Limb (tissue), 2 donors: Measurements from ENCODE around the gene UCN3.
A peak's percentile ranks its signal among the peaks of the same experiment; 100 is the strongest.
"Not testable (repeated sequence)": the region's sequence is repeated elsewhere in the genome, so short reads cannot be mapped to it uniquely, and the experiment has no call there.

ENCODE experiments used
- DNase-seq, 2 donors: peaks; one replicate each; pipeline ENCODE4 v3.0.0-alpha.2; 2016; ENCODE audit errors: extremely low spot score in 2 of 2

UCN3 gene

DNA sequence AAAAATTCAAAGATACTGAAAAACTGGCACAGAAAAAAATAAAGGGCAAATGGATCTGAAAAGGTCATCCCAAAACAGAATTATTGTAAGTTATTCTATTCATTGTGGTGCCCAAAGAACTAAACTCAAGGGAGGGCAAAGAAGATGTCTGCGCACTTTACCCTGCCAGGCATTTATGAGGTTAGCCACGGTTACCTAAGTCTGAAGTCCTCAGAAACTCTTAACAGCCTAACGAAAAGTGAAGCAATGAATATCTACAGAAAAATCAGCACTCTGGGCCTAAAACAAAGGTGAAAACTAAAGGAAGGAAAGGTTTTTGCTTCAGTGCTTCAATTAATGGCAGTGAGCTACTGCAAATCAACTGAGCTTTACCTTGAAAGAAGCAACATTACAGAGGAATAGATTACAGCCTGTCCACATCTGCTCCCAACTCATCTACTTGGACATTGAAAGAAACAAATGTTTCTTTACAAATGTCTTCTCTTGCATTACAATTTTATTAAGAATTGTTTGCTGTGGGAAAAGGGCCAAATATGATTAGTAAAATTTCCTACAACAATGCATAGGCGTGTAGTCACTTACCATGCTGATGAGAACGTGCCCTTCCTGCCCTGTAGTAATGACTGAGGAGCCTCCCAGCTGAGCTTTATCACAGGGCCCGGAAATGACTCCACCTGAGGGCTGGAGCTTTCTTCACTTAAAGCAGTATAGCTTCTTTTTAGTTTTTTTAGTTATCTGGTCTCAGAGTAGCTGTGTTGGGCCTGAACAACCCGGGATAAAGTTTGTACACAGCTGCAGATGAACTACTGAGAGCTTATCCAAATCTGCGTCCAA, 39.7 kb downstream of the UCN3 start, which contains the start of gene TUBAL3:
TUBAL3 (minus strand) TSS at position 621 of the 834 bp plus-strand sequence; CDS start at position 585, 36 bp downstream.
- DNase-seq: no peak

DNA sequence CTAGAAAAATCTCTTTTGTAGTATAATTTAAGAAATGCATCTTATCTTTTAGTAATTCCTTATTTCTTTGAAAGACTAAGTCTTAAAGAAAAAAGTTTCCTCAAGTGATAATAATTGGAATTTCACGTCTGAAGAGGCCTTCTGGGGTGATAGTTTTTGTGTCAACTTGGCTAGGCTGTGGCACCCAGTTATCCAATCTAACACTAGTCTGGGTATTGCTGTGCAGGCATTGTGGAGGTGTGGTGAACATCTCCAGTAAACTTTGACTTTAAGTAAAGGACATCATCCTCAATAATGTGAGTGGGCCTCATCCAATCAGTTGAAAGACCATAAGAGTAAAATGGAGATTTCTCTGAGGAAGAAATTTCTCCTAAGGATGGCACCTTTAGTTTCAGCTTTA, 42.2 kb downstream of the UCN3 start:
- DNase-seq: no peak

DNA sequence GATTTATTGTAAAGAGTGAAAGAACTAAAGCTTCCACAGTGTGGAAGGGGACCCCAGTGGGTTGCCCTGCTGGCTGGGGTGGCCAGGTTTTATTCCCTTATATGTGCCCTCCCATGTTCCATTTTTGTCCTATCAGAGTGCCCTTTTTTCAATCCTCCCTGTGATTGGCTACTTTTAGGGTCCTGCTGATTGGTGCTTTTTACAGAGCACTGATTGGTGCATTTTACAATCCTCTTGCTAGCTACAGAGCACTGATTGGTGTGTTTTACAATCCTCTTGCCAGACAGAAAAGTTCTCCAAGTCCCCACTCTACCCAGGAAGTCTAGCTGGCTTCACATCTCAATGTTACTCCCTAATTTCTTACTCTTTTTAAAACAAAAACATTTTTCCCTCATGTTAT, 46.0 kb downstream of the UCN3 start:
- DNase-seq: not testable (repeated sequence)

DNA sequence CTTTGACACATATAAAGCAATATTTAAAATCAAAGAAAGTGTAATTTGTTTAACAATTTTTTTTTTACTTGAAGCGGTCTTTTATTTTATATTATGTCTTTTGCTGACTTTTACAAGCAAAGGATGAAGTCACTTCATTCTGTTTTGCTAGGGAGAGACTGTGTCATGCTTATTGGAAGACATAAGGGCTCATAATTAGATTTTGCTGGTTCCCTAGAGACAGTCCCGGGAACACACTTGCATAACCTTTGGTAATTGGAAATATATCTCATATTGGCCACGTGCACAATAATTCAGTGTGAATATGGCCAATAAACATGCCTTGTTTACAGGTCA, 47.1 kb downstream of the UCN3 start:
- DNase-seq: no peak

DNA sequence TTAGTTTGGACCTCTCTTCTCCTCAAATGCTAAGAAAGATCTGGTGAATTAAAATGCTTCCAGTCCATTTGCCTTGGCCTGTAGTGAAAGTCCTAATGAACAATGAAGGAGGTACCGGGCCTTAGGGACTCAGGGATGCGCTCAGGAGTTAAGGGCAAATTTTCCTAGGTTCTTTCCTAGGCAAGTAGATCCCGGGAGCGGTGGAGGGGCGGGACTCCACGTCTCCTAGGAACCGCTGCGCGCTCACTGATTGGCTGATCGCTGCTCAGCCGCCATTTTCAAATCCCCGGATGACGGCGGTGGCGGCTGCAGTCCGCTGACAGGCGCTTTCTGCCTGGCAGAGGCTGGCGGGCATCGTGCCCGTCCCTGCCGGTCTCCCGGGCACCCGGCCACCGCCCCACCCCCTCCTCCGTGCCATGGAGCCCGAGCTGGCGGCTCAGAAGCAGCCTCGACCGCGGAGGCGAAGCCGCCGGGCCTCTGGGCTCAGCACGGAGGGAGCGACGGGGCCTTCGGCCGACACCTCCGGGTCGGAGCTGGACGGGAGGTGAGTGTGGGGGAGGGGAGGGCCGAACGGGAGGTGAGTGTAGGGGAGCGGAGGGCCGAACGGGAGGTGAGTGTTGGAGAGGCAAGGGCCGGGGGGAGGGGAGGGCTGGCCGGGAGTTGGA, 47.6 kb downstream of the UCN3 start, which contains the start of gene NET1:
NET1 (plus strand) TSS at position 281 of the 665 bp plus-strand sequence; CDS start at position 417, 136 bp downstream.
- peak; percentile 90 to 94 for DNase-seq

DNA sequence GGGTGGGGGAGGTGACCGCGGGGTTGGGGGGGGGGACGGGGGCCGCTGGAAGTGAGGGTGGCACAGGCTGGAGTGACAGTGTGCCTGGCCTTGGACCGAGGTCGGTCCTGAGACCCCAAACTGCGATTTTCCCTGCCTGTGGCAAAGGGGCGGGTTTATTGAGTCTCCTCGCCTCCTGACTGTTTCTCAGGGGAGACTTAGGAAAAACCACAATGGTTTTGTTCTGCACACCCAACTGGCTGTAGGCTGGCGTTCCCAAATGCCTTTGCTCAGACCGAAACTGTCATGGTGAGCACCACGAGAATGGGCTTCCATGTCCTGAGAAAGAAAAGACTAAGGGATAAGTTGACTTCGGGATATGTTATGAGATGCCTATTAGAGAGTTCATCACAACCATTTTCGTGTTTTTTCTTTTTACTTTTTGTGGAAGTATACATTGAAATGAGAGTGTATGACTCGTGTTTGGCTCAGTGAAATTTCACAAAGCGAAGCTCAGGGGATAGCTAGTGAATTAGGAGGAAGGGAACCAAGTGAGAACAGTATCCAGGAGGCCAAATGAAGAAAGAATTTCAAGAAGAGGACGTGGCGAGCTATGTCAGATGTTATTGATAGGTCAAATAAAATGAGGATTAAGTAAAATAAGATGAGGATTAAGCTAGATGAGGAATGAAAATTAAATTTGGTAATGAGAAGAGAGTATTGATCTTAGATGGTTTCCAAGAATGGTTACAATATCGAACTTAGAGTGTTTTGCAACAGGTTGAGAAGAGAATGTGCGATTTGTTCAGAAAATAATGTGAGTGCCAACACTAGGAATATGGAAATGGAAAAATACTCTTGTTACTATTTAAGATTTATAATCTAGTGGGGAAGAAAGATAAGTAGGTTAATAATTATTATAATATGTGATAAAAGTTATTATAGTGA, 48.5 kb downstream of the UCN3 start:
- no peak for DNase-seq

DNA sequence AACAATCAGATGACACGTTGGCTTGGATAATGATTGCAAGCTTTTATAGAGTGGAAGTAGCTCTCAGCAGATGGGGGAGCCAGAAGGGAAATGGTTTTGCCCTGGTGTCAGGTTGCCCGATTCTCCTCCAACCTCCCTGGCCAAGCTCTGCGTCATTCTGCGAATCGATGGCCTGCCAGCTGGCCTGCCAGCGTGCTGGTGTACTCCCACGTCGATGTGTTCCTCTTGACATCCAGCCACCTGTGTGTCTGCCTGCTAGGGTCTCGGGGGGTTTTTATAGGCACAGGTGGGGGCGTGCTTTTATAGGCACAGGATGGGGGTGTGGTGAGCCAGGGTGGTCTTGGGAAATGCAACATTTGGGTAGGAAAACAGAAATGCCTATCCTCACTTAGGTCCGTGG, 52.2 kb downstream of the UCN3 start:
- no peak for DNase-seq

DNA sequence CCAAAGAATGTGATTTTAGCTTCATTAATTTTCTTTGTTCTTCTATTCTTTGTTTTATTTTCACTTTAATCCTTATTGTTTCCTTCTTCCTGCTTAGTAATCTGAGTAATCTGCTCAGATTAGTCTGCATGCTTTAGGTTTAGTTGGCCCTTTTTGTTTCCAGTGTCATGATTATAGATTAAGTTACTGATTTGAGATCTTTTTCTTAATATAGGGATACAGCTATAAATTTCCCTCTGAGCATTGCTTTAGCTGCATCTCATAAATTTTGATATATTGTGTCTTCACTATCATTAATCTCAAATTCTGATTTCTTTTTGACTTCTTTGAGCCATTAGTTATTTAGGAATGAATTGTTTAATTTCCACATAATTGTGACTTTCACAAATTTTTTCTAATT, 53.8 kb downstream of the UCN3 start:
- DNase-seq: no peak

DNA sequence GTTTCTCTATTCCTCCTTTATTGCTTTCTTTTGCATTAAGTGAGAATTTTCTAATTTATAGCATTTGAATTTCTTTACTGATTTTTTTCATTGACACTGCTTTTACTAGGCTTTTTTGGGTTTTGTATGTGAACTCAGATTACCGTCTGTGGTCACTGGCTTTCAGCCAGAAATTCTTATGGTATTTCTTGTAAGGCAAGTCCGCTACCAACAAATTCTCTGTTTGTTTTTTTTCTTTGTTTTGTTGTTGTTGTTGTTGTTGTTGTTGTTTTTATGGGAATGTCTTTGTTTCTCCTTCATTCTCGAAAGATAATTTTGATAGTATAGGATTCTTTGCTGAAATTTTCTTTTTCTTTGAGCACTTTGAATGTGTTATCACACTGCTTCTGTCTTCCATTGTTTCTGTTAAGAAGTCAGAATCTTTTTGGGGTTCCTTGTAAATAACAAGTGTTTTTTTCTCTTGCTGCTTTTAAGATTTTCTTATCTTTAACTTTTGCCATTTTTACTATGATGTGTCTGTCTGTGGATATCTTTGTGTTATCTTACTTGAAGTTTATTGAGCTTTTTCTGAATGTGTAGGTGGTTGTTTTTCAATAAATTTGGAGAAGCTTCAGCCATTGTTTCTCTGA, 54.8 kb downstream of the UCN3 start:
- DNase-seq: no peak

DNA sequence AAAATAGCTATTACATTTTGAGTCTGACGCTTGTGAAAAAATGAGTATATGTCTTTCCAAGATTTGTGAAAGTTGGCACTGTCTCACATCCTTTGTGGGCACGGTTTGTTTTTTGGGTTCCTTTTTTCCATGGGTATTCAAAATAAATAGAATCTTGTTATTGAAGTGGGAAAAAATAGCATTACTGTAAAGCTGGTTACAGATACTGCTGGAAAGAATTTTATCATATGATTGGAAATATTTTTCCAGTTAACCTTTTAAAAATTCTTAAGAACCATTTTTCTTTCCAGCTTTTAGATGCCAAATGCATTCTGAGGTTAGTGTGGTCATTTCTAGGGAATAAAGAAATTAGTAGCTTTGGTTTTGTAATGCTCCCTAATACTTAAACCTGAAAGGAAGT, 59.0 kb downstream of the UCN3 start:
- DNase-seq: no peak
